K562 (cell line): ENCODE data around the gene KIF5C. TPM values are rescaled to one million over a fixed set of nuclear protein-coding genes. Genes with fewer than 3 reads are reported as not detected.

Experiments used
- CBX1 ChIP-seq: sonication (generic); IDR thresholded peaks from 2 replicates; pipeline ENCODE4 v1.6.1; 2016; ENCODE audit warnings: antibody characterized with exemption, low read depth, mild to moderate bottlenecking
- CCAR2 ChIP-seq: fragments of 200-400 bp; formaldehyde crosslinking; IDR thresholded peaks from 2 replicates; pipeline ENCODE4 v1.6.1; 2017; ENCODE audit warnings: mild to moderate bottlenecking, low read depth, low read length
- CTCF ChIP-seq, 3 experiments: IDR thresholded peaks in 2 of 3; conservative IDR thresholded peaks in 1 of 3; 2 replicates each; pipeline ENCODE4 v1.5.1; 2011 to 2012; ENCODE audit warnings: low read length in 3 of 3, mild to moderate bottlenecking in 3 of 3, control low read depth in 2 of 3, improper control_type of control experiment in 1 of 3, inconsistent platforms in 1 of 3, low read depth in 1 of 3, mixed read lengths in 1 of 3, moderate library complexity in 1 of 3; ENCODE audit not compliant: insufficient read depth in 2 of 3
- NFE2 ChIP-seq: IDR thresholded peaks from 2 replicates; pipeline ENCODE4 v1.6.1; 2014; ENCODE audit warnings: antibody characterized with exemption, low read depth
- PKNOX1 ChIP-seq: fragments of 450-650 bp; IDR thresholded peaks from 2 replicates; pipeline ENCODE4 v1.6.1; 2016
- PRMT5 ChIP-seq: sonication (generic); formaldehyde crosslinking; IDR thresholded peaks from 2 replicates; pipeline ENCODE4 v1.5.0; 2020; ENCODE audit warnings: missing genetic modification reagents
- RAD51 ChIP-seq: fragments of 450-650 bp; IDR thresholded peaks from 2 replicates; pipeline ENCODE4 v1.7.1; 2016; ENCODE audit warnings: low read depth, mild to moderate bottlenecking, borderline replicate concordance
- THAP12 ChIP-seq: fragments of 250-450 bp; sonication (Bioruptor Pico); IDR thresholded peaks from 2 replicates; pipeline ENCODE4 v1.9.0; 2021; ENCODE audit warnings: mild to moderate bottlenecking, inconsistent platforms
- THRAP3 ChIP-seq: fragments of 450-650 bp; IDR thresholded peaks from 2 replicates; pipeline ENCODE4 v1.6.1; 2016; ENCODE audit warnings: mild to moderate bottlenecking, inconsistent platforms, borderline replicate concordance
- ZNF274 ChIP-seq: IDR thresholded peaks from 2 replicates; pipeline ENCODE4 v1.6.1; 2011; ENCODE audit warnings: low read depth, mild to moderate bottlenecking, low read length, moderate library complexity, borderline replicate concordance
- ZNF277 ChIP-seq: fragments of 250-450 bp; sonication (Bioruptor Pico); IDR thresholded peaks from 2 replicates; pipeline ENCODE4 v1.8.0; 2022; ENCODE audit warnings: inconsistent platforms, mild to moderate bottlenecking, moderate library complexity, borderline replicate concordance
- polyA plus RNA-seq, 8 experiments: library from polyadenylated mRNA; depleted of rRNA in 4 of 8; stranded (reverse) in 5 of 8; unstranded in 3 of 8; fragments of >200 nt; fragmentation: Nextera tagmentation in 2 of 8; fragmentation: Illumina TruSeq in 1 of 8; extraction: Ambion mirVana in 2 of 8; extraction: Trizol in 1 of 8; gene quantifications; 2 replicates each; pipeline versions ENCODE4 v1.2.1 to v1.2.3, GENCODE V29; 2011 to 2014; ENCODE audit warnings: inconsistent platforms in 1 of 8, missing spikeins in 1 of 8
- total RNA-seq, 7 experiments: library from RNA; depleted of rRNA in 6 of 7; stranded (reverse); fragments of >200 nt in 6 of 7; fragmentation: Illumina TruSeq in 2 of 7; extraction: Trizol in 2 of 7; gene quantifications; 2 replicates each; pipeline versions ENCODE4 v1.2.1 to v1.2.3, GENCODE V29; 2011 to 2021; ENCODE audit warnings: low replicate concordance in 1 of 7

The KIF5C gene
- total and polyA plus RNA-seq, 9 of the 15 experiments (the other 6 are each of a cell fraction or from before 2014, with no cell fraction given) = 0.01 to 0.09 (median 0.01) TPM; not detected in 6

- TF ChIP-seq CTCF (IDR thresholded peaks at IDR 0.05 in 2 of 3, conservative IDR thresholded peaks at IDR 0.05 in 1 of 3; ENCODE audit: insufficient read depth in 2 of 3, low read depth in 1 of 3, low read length in 3 of 3) (peak; percentile 74 to 86 (median 75)), THAP12 (CRISPR knock-in tag) (no peak), CCAR2 (no peak), PRMT5 (CRISPR knock-in tag) (no peak), PKNOX1 (peak; percentile 88), NFE2 (0 out of 2 replicates have a peak, but pooled peaks have one; percentile 12), ZNF277 (CRISPR knock-in tag) (no peak), ZNF274 (no peak), THRAP3 (0 out of 2 replicates have a peak, but pooled peaks have one; percentile 27), CBX1 (0 out of 2 replicates have a peak, but pooled peaks have one; percentile 49), RAD51 (peak; percentile 44; the same call in 1 of the 2 replicates)
Observed at GRCh38 chr2:149040451-149040850, 165.4 kb downstream of the KIF5C start (continued).
